HepG2 (cell line): ENCODE measurements around the gene STEAP1B. TPM values are rescaled to one million over a fixed set of nuclear protein-coding genes. Genes with fewer than 3 reads are reported as not detected.
A peak's percentile ranks its signal among the peaks of the same experiment; 100 is the strongest.

Experiments used
- CC2D1A ChIP-seq: sonication (generic); formaldehyde crosslinking; IDR thresholded peaks from 2 replicates; pipeline ENCODE4 v1.8.1; 2023; ENCODE audit warnings: mild to moderate bottlenecking, missing genetic modification reagents
- CERS6 ChIP-seq: sonication (generic); formaldehyde crosslinking; IDR thresholded peaks from 2 replicates; pipeline ENCODE4 v1.5.0; 2020; ENCODE audit warnings: missing genetic modification reagents
- DPF2 ChIP-seq: sonication (generic); formaldehyde crosslinking; IDR thresholded peaks from 2 replicates; pipeline ENCODE4 v1.4.0; 2020; ENCODE audit warnings: mild to moderate bottlenecking, low read depth, missing genetic modification reagents, borderline replicate concordance
- EP300 ChIP-seq, 3 experiments: sonication (generic) in 1 of 3; formaldehyde crosslinking in 1 of 3; IDR thresholded peaks; 2 replicates each; pipeline versions ENCODE4 v1.5.1 to v1.6.1; 2011 to 2020; ENCODE audit warnings: low read depth in 2 of 3, low read length in 2 of 3, borderline replicate concordance in 1 of 3, improper control_type of control experiment in 1 of 3, mild to moderate bottlenecking in 1 of 3, missing genetic modification reagents in 1 of 3, moderate library complexity in 1 of 3
- GABPB1 ChIP-seq: IDR thresholded peaks from 2 replicates; pipeline ENCODE4 v1.6.1; 2016; ENCODE audit warnings: mild to moderate bottlenecking, missing genetic modification reagents, moderate library complexity, missing compliant biosample characterization
- GATAD1 ChIP-seq: IDR thresholded peaks from 2 replicates; pipeline ENCODE4 v1.6.1; 2016; ENCODE audit warnings: missing genetic modification reagents, missing compliant biosample characterization
- HNF4A ChIP-seq: sonication (generic); formaldehyde crosslinking; IDR thresholded peaks from 2 replicates; pipeline ENCODE4 v1.4.0; 2020; ENCODE audit warnings: missing genetic modification reagents
- ISL2 ChIP-seq: sonication (generic); formaldehyde crosslinking; IDR thresholded peaks from 2 replicates; pipeline ENCODE4 v1.5.0; 2020; ENCODE audit warnings: missing genetic modification reagents
- JUND ChIP-seq: sonication (generic); formaldehyde crosslinking; IDR thresholded peaks from 2 replicates; pipeline ENCODE4 v1.8.0; 2022; ENCODE audit warnings: mild to moderate bottlenecking, missing genetic modification reagents
- KLF11 ChIP-seq: IDR thresholded peaks from 2 replicates; pipeline ENCODE4 v1.6.1; 2016; ENCODE audit warnings: missing compliant biosample characterization
- RARA ChIP-seq: IDR thresholded peaks from 2 replicates; pipeline ENCODE4 v1.6.1; 2016; ENCODE audit warnings: missing genetic modification reagents, missing compliant biosample characterization
- RORA ChIP-seq: sonication (generic); formaldehyde crosslinking; IDR thresholded peaks from 2 replicates; pipeline ENCODE4 v1.5.0; 2020; ENCODE audit warnings: mild to moderate bottlenecking, missing genetic modification reagents, moderate library complexity
- SIX1 ChIP-seq: sonication (generic); formaldehyde crosslinking; IDR thresholded peaks from 2 replicates; pipeline ENCODE4 v1.4.0; 2020; ENCODE audit warnings: missing genetic modification reagents, borderline replicate concordance
- TEAD2 ChIP-seq: sonication (generic); formaldehyde crosslinking; IDR thresholded peaks from 2 replicates; pipeline ENCODE4 v1.9.0; 2021; ENCODE audit warnings: missing genetic modification reagents
- THAP11 ChIP-seq: IDR thresholded peaks from 2 replicates; pipeline ENCODE4 v1.6.1; 2016; ENCODE audit warnings: missing biosample characterization, missing genetic modification reagents
- THAP8 ChIP-seq: sonication (generic); formaldehyde crosslinking; IDR thresholded peaks from 2 replicates; pipeline ENCODE4 v1.5.1; 2020; ENCODE audit warnings: missing genetic modification reagents, mild to moderate bottlenecking, borderline replicate concordance
- THAP9 ChIP-seq: sonication (generic); formaldehyde crosslinking; IDR thresholded peaks from 2 replicates; pipeline ENCODE4; 2020; ENCODE audit warnings: missing genetic modification reagents, mild to moderate bottlenecking, borderline replicate concordance
- ZBTB43 ChIP-seq: sonication (generic); formaldehyde crosslinking; conservative IDR thresholded peaks from 2 replicates; pipeline ENCODE4 v1.4.0; 2020; ENCODE audit warnings: missing genetic modification reagents
- ZMYM4 ChIP-seq: sonication (generic); formaldehyde crosslinking; IDR thresholded peaks from 2 replicates; pipeline ENCODE4 v1.8.1; 2023; ENCODE audit warnings: mild to moderate bottlenecking, missing genetic modification reagents
- ZNF180 ChIP-seq: sonication (generic); formaldehyde crosslinking; IDR thresholded peaks from 2 replicates; pipeline ENCODE4 v1.4.0; 2020; ENCODE audit warnings: low read depth, missing genetic modification reagents, borderline replicate concordance
- ZNF253 ChIP-seq: sonication (generic); formaldehyde crosslinking; IDR thresholded peaks from 2 replicates; pipeline ENCODE4 v1.8.0; 2022; ENCODE audit warnings: mild to moderate bottlenecking, missing genetic modification reagents, borderline replicate concordance
- ZNF607 ChIP-seq: sonication (generic); formaldehyde crosslinking; IDR thresholded peaks from 2 replicates; pipeline ENCODE4 v1.5.1; 2020; ENCODE audit warnings: missing genetic modification reagents, mild to moderate bottlenecking, borderline replicate concordance
- ZNF724P ChIP-seq: sonication (generic); formaldehyde crosslinking; IDR thresholded peaks from 2 replicates; pipeline ENCODE4 v1.8.0; 2022; ENCODE audit warnings: missing genetic modification reagents, borderline replicate concordance
- ZNF839 ChIP-seq: sonication (generic); formaldehyde crosslinking; IDR thresholded peaks from 2 replicates; pipeline ENCODE4 v1.4.0; 2020; ENCODE audit warnings: missing genetic modification reagents, mild to moderate bottlenecking, borderline replicate concordance
- polyA plus RNA-seq, 8 experiments: library from polyadenylated mRNA; depleted of rRNA in 3 of 8; stranded (reverse) in 7 of 8; unstranded in 1 of 8; fragments of >200 nt; fragmentation: Illumina TruSeq in 4 of 8; extraction: Trizol in 4 of 8; gene quantifications; 2 replicates each; pipeline versions ENCODE4 v1.2.1 to v1.2.3, GENCODE V29; 2011 to 2016; ENCODE audit warnings: low read depth in 4 of 8, missing spikeins in 1 of 8, mixed read lengths in 1 of 8; ENCODE audit not compliant: insufficient read depth in 1 of 8
- total RNA-seq, 5 experiments: library from RNA; depleted of rRNA; stranded (reverse); fragments of >200 nt; fragmentation: Illumina TruSeq; extraction: Trizol; gene quantifications; 2 replicates each; pipeline ENCODE4 v1.2.3, GENCODE V29; 2016; ENCODE audit warnings: low read depth in 1 of 5

Gene STEAP1B
- total and polyA plus RNA-seq, 2 of the 13 experiments (the other 11 are each of a cell fraction or from before 2014, with no cell fraction given) = not detected

GRCh38 chr7:22378199-22378980 is 121.6 kb downstream of the STEAP1B start (continued):
- TF ChIP-seq THAP9 (CRISPR knock-in tag) (no peak), THAP8 (CRISPR knock-in tag) (no peak), ZNF724P (CRISPR knock-in tag) (no peak), TEAD2 (CRISPR knock-in tag) (no peak), ZNF180 (CRISPR knock-in tag) (no peak), ZBTB43 (CRISPR knock-in tag) (no peak), RARA (CRISPR knock-in tag) (peak; percentile 42; the same call in 1 of the 2 replicates), CC2D1A (CRISPR knock-in tag) (no peak), ZNF607 (no peak), HNF4A (peak; percentile 82), SIX1 (CRISPR knock-in tag) (no peak), DPF2 (no peak), EP300 (IDR thresholded peaks at IDR 0.05; ENCODE audit: low read depth in 2 of 2, low read length in 2 of 2) (peak in 1 of 2 experiments; percentile 72; a peak in 2 of 4 replicates), EP300 (CRISPR knock-in tag; IDR thresholded peaks at IDR 0.05; ENCODE audit: borderline replicate concordance) (no peak; the same call in 1 of the 2 replicates), RORA (CRISPR knock-in tag) (no peak), ZNF839 (CRISPR knock-in tag) (no peak), ZNF253 (CRISPR knock-in tag) (no peak), CERS6 (no peak), ZMYM4 (CRISPR knock-in tag) (peak; percentile 64), ISL2 (CRISPR knock-in tag) (peak; percentile 72; the same call in 1 of the 2 replicates), JUND (CRISPR knock-in tag) (no peak), KLF11 (CRISPR knock-in tag) (no peak), GABPB1 (CRISPR knock-in tag) (no peak), THAP11 (CRISPR knock-in tag) (0 out of 2 replicates have a peak, but pooled peaks have one; percentile 23), GATAD1 (no peak)
